ENCODE data around the gene SLC35B2. TPM values are rescaled to one million over a fixed set of nuclear protein-coding genes. Genes with fewer than 3 reads are reported as not detected.

SLC35B2 gene
- polyA plus RNA-seq, 4 donors = 53.1 to 62.2 (median 57.4) TPM

DNA sequence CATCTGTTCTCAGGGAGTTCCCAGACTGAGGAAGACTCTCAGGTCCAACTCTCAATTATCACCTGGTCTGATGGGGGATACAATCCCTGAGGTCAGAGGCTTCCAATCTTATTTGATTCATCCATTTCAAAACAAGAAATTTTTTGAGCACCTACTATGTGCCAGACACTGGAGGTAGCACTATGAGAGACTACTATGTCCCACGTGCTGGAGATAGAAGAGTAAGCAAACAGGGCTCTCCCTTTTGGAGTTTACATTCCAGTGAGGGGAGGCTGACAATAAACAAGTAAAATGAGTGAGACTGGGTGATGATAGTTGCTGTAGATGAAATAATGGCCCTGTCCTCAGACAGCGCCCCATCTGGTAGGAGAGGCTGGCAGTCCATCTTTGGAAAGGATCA, 29.4 kb upstream of the SLC35B2 start:
- DNase-seq (ENCODE audit: low read depth in 4 of 4, low spot score in 3 of 4) = no peak

DNA sequence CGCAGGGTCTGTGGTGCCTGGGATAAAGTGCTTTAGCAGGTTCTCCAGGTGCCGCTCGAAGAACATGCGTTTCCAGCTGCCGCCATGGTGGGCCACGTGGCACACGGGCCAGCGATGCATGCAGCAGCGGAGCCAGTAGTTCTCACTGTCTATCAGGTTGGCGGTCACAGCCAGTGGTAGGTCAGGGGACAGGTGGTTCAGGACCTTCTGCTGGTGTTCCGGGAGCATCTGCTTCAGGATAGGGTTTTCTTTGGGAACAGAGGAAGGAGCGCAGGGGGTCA, 28.9 kb upstream of the SLC35B2 start:
- no peak for DNase-seq (ENCODE audit: low read depth in 4 of 4, low spot score in 3 of 4)

DNA sequence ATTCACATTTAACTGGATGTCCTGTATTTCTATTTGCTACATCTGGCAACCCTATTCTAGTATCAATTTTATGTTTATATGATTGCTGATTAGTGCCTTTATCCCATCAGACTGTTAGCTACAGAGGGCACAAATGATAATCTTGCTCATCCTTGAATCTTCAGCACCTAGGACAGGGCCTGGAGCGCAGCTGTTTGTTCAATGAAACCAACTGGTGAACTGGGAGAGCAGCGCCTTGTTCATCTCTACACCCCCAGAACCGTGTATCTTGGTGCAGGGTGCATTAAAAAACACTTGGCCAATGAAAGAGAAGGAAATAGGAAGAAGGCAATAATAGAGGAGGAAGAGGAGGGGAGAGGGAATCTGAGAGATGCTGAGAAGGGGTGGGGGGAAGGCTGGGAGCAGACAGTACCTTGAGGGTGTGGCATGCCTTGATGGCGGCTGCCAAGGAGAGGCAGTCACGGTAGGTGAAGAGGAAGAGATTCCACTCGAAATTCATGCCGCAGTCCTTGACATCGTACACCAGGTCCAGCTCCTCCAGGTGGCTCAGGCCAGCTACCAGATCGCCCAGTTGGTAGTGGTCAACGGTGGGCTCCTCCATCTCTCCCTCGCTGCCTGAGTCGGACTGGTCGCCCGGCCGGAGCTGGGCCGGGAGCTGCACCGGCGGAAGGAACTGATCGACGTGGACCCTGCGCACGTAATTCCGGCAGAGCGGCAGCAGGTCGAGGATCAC, 28.4 kb upstream of the SLC35B2 start:
- DNase-seq (ENCODE audit: low read depth in 4 of 4, low spot score in 3 of 4) = no peak

DNA sequence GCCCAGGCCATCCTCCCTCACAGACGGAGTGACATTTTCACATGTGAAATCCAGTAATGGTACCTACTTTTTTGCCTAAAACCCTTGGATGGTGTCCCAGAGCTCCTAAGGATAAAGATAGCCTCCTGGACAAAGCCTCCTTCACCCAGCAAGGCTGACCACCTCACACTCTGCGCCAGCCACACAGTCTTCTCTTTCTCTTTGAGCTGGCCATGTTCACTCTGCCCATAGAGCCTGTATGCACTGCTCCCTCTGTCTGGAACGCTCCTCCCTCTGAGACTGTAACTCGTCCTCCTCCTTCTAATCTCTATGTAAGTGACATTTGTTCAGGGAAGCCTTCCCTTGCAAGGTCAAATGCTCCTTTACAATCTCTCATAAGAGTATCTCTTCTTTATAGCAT, 27.5 kb upstream of the SLC35B2 start:
- DNase-seq (ENCODE audit: low read depth in 4 of 4, low spot score in 3 of 4) = no peak

DNA sequence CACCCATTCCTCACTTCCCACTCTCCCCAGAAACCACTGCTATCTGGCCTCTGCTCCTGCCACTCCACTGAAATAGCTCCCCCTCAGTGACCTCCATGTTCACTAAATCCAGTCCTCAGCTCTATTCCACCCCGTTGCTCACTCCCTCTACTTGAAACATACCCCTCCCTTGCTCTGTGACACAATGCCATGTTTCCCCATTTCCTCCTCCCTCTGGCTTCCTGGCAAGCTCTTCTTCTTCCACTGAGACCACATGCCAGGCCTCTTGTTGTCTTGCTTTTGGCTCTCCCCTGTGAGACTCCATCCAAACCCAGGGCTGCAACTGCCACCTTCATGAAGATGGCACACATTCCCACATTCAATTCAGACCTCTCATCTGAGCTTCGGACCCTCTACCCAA, 26.8 kb upstream of the SLC35B2 start:
- DNase-seq (ENCODE audit: low read depth in 4 of 4, low spot score in 3 of 4) = no peak

DNA sequence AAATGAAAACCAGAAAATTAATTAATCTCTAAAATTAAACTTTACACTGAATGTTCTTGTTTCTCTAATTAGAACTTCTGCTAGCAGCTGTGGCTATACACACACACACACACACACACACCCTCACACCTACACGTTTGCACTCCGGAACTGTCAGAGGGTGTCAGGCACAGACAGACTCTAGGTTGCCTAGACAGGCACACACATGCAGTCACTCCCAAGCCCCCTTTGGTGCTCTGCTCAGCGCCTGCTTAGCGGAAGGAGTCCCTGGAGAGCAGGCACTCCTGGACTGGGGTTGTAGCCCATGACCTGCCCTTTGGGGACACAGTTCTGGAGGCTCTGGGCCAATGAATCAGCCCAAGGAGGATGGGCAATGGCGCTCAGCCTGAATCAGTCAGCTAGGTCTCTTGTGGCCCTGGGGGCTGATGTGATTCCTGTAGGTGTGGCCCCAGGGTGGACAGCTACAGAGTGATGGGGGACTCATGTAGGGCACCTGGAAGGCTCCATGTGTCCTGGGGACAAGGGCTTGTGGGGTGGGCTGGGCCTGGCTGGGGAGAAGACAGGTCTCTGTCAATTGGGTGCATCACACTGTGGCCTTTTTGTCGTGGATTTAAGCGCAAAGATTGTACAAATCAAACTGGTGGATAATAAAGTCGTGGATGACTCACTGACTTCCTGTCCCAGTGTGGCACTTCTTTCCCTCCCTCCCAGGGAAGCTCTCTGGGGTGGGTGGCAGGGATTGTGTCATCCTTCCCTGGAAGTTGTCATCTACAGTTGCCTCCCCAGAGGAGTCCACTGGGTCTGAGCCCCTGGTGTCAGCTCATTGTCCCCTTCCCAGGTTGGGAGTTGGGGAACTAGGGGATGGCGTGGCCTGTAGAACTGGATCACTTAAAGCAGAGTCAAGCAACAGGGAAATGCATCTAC, 21.7 kb upstream of the SLC35B2 start:
- no peak for DNase-seq (ENCODE audit: low read depth in 4 of 4, low spot score in 3 of 4)

DNA sequence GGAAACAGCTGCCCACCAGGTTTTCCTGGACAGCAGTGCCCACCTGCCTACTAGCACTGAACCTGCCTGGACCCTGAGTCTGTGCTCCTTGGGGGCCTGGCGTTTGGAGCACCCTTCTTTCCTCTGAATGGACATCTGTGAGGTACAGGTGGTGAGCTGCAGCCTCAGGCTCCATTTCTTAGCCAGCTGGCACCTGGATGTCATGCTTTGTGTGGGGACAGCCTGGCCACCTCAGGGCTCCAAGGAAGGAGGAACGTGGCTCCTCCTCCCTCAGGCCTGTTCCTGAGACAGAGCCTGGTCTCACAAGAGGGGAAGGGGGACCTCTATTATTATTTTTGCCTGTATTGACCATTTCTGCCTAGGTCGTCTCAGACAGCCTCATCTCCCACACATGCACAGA, 21.0 kb upstream of the SLC35B2 start:
- DNase-seq (ENCODE audit: low read depth in 4 of 4, low spot score in 3 of 4) = no peak

DNA sequence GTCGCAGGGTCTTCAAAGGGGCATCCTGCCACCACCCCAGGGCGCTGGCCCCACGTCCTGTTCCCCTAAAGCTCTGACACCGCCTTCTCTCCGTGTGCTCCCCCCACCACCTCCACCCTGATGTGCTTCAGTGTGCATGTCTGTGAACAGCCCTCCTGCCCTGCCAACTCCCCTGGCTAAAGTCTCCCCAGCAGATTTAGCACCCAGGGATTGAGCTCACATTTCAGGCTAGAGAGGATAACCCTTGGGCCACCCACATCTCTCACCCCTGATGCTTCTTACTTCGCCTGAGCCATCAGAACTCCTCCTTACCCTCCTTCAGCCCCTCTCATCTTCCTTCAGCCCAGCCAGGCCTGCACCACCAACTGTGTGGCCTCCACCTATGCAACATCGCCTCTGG, 20.4 kb upstream of the SLC35B2 start:
- DNase-seq (ENCODE audit: low read depth in 4 of 4, low spot score in 3 of 4) = no peak

DNA sequence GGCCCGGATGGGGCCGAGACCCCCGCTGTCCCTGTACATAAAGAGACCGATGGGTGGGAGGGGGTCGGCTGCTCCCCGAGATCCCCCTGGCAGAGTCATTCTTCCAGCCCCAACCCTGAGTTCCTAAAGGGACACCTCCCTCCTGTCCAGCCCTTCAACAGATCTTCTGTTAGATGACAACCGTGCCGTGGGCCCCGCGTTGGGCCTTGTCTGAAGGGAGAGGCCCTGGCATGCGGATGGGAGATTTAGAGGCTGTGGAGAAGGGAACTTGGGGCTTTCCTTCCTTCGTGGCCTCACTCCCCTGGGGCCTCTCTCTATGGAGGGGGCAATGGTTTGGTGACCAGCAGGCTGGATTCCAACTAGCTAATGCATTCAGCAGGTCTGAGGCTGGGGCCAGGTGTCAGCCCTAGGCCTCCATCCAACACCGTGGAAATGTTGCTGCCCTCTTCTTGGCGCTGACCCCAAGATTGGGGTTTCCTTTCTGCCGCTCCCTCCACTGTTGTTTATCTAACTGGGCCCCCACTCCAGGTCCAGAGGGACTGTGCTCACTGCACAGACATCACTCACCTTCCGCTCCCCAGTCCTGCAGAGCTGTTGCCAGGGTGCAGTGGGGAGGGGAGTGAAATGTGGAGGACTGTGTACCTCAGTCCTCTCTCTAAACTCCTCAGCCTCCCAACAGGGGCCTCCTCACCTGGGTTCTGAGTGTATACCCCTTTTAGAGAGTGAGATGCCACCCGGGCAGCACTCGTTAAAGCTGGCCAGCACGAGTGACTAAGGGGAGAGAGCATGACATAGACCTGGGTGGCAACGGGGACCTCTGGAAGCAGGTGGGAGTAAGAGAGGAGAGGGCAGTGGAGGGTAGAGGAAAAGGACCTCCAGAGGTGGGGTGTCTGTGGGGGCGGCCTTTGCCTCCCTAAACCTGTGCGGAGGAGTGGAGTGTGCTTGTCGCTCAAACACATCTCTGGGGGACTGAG, 19.6 kb upstream of the SLC35B2 start:
- no peak for DNase-seq (ENCODE audit: low read depth in 4 of 4, low spot score in 3 of 4)

DNA sequence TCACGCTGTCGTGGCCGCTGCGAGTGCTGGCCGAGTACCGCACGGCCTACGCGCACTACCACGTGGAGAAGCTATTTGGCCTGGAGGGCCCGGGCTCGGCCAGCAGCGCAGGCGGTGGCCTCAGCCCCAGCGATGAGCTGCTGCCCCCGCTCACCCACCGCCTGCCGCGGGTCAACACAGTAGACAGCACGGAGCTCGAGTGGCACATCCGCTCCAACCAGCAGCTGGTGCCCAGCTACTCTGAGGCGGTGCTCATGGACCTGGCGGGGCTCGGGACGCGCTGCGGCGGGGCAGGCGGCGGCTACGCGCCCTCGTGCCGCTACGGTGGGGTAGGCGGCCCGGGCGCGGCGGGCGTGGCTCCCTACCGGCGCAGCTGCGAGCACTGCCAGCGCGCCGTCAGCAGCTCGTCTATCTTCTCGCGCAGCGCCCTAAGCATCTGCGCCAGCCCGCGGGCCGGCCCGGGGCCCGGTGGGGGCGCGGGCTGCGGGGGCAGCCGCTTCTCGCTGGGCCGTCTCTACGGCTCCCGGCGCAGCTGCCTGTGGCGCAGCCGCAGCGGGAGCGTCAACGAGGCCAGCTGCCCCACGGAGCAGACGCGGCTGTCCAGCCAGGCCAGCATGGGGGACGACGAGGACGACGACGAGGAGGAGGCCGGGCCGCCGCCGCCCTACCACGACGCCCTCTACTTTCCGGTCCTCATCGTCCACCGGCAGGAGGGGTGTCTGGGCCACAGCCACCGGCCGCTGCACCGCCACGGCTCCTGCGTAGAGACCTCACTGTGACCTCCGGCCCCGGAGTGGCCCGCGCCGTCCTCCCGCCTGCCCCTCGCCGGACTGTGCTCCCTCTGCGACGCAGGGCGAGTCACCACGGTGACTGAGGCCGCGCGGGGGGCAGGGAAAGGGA, 18.7 kb upstream of the SLC35B2 start:
- no peak for DNase-seq (ENCODE audit: low read depth in 4 of 4, low spot score in 3 of 4)

DNA sequence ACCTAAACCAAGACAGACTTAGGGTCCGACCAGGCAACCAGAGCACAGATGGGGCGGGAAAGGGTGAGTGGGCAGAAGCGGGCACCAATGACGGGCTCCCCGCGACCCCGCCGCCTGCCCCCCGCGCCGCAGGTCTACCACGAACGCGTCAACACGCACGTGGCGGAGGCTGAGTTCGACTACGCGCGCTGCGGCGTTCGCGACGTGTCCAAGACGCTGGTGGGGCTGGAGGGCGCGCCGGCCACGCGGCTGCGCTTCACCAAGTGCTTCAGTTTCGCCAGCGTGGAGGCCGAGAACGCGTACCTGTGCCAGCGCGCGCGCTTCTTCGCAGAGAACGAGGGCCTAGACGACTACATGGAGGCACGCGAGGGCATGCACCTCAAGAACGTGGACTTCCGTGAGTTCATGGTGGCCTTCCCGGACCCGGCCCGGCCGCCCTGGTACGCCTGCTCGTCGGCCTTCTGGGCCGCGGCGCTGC, 18.0 kb upstream of the SLC35B2 start:
- no peak for DNase-seq (ENCODE audit: low read depth in 4 of 4, low spot score in 3 of 4)

DNA sequence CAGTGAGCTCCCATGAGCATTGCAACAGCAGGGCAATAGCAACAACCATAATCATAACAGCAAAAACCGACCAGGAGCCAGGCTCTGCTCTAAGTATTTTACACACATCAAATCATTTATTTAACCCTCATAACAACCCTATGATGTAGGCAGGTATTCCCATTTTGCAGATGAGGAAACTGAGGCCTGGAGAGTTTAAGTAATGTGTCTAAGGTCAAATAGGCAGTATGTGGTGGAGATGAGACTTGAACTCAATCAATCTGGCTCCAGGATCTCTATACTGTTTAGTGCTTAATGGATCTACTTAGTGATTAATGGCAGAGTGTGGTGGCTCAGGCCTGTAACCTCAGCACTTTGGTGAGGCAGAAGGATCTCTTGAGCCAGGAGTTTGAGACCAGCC, 16.3 kb upstream of the SLC35B2 start:
- DNase-seq (ENCODE audit: low read depth in 4 of 4, low spot score in 3 of 4) = no peak

DNA sequence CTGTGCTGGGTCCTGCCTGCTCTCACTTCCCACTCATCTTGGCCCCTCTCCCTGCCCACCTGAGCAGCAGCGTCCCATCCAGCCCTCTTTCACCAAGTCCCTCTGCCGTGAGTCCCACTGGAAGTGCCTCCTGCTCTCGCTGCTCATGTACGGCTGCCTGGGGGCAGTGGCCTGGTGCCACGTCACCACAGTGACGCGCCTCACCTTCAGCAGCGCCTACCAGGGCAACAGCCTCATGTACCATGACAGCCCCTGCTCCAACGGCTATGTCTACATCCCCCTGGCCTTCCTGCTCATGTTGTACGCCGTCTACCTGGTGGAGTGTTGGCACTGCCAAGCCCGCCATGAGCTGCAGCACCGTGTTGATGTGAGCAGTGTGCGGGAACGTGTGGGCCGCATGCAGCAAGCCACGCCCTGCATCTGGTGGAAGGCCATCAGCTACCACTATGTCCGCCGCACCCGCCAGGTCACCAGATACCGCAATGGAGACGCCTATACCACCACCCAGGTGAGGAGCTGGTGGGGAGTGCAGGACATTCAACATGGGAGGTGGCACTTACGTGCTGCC, 15.8 kb upstream of the SLC35B2 start:
- DNase-seq (ENCODE audit: low read depth in 4 of 4, low spot score in 3 of 4) = no peak

DNA sequence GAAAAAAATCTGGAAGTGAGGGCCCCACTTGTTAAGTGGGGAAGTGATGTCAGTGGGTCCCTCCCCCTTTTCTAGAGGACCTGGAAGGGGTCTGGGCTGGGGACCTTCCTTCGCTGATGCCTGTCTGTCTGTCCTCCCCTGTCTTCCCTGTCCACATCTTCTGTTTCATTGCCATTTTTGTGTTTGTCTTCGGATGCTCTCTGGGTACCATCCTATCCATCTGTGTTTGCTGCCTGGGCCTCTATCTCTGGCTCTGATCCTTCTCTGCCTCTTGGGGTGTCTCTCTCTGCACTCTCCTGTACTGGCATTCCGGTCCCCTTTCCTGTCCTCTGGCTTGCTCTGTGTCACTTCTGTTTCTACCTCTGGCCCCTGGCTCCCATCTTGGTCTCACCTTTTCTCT, 15.2 kb upstream of the SLC35B2 start:
- DNase-seq (ENCODE audit: low read depth in 4 of 4, low spot score in 3 of 4) = no peak

DNA sequence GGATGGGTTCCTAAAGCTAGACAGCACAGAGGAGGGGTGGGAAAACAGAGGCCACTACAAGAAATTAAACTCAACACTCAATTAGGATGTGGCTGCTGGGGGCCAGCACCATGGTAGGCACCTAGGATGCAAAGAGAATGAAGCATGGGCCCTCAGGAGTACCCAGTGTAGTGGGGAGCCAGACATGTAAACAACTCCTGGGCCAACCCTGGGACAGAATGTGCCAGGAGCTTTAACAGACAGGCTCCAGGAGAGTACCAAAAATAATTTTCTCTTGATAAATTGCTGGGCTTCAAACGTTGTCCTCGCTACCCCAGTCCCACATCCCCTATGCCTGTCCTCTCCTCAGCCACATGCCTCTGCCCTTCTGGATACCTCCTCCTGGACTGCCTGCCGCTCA, 14.6 kb upstream of the SLC35B2 start:
- no peak for DNase-seq (ENCODE audit: low read depth in 4 of 4, low spot score in 3 of 4)

DNA sequence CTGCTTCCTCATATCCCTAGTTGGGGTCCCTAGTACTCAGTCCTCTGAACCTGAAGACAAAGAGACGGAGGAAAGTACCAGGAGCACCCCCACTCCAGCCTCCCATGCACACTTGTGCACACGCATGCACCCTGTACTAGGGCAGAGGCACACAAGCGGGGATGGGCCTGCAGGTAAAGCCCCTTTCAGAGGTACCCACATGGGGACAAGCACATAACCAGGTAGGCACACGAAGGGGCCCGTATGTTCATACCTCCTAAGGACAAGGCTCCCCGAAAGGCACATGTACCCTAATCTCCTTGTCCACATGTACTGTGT, 14.0 kb upstream of the SLC35B2 start:
- DNase-seq (ENCODE audit: low read depth in 4 of 4, low spot score in 3 of 4) = no peak

DNA sequence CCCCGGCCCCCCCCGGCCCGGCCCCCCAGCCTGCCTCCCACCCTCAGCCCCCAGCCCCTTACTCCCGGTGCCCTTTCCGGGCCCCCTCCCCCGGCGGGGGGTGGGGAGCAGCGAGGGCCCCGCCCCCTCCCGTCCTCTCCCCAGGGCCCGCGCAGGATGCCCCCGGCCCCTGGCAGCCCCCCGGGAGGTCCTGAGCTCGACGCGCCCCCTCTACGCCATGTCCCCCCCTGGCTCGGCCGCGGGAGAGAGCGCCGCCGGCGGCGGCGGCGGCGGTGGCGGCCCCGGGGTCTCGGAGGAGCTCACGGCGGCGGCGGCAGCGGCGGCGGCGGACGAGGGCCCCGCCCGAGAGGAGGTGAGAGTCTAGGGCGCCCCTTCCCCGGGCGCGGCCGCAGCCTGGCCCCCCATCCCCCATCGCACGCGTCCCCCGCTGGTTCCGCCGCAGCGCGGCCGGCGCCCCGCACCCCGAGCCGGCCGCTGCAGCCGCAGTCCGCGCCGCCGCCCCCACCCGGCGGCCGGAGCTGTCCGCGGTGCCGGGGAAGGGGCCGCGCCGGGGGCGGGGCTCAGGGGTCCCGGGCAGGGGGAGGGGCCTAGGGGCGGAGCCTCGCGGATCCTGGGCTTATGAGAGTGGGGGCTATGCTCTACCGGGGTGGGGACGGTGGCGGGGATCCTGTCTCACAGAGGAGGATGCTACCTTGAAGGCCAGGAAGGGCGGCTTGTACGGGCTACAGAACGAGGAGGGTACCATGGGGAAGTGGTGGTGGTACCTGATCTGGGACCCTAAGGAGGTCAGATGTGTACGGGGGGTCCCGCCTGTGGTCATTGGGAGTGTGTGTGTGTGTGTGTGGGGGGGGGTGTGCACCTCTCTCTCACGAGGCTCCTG, 13.4 kb upstream of the SLC35B2 start:
- DNase-seq (ENCODE audit: low read depth in 4 of 4, low spot score in 3 of 4) = no peak

DNA sequence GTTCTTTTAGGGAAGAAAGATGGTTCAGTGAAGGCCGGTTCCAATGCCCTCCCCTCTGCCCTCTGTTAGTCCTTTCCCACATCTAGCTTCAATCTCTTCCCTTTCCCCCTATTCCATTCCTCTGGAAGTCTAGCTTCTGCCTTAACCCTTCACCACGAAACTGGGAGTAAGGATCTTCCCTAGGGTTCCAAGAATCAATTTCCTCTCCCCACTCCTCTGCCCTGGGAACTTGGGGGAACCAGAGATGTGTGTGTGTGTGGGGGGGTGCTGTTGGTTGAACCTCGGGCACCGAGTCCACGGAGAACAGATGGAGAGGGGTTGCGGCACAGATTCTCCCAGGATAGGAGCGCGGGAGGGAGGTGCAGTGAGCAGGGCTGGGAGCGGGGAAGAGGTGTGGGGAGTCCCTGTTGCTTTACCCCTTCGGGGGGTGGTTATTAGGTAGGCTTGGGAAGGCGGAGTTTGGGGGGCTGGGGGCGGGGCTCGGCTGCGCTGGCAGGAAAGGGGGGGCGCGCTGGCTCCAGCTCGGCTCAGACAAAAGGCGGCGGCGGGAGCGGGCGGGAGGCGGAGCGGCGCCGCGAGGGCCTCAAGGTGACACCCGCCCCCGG, 12.7 kb upstream of the SLC35B2 start, which contains the start of gene TMEM151B:
TSS of gene TMEM151B (plus strand) at position 530 of the 605 bp plus-strand sequence. CDS start 293 bp downstream, outside the sequence.
- no peak for DNase-seq (ENCODE audit: low read depth in 4 of 4, low spot score in 3 of 4)

Data from right renal pelvis (tissue), 4 donors.